GM10266 (cell line): ENCODE results near the gene NUMB.

Source experiments
- DNase-seq: peaks from one replicate; pipeline ENCODE4 v3.0.0; 2012; ENCODE audit errors: extremely low spot score
- TF ChIP-seq, protein P1 (sequence below): IDR thresholded peaks from 2 replicates; pipeline ENCODE4 v1.5.1; 2012; ENCODE audit warnings: mild to moderate bottlenecking, low read depth; ENCODE audit not compliant: control insufficient read depth, insufficient read depth; ENCODE audit errors: missing control alignments

Gene NUMB

DNA sequence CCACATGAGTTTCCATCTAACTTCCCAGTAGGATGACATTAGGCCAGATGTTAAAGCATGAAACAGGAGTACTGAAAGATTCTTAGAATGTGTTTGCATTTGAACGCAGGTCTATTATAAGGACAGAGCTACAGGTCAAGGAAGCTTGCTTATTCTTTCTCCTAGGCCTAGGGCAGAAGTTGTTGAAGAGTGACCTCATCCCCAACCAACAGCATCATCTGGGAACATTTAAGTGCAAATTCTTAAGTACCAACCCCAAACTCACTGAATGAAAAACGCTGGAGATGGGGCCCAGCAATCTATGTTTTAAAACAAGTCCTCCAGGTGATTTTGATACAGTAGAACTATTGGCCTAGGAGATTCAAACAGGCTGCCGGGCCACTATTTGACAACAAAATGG is 168.6 kb downstream of the NUMB start:
- no peak for DNase-seq
- TF ChIP-seq, protein P1, sequence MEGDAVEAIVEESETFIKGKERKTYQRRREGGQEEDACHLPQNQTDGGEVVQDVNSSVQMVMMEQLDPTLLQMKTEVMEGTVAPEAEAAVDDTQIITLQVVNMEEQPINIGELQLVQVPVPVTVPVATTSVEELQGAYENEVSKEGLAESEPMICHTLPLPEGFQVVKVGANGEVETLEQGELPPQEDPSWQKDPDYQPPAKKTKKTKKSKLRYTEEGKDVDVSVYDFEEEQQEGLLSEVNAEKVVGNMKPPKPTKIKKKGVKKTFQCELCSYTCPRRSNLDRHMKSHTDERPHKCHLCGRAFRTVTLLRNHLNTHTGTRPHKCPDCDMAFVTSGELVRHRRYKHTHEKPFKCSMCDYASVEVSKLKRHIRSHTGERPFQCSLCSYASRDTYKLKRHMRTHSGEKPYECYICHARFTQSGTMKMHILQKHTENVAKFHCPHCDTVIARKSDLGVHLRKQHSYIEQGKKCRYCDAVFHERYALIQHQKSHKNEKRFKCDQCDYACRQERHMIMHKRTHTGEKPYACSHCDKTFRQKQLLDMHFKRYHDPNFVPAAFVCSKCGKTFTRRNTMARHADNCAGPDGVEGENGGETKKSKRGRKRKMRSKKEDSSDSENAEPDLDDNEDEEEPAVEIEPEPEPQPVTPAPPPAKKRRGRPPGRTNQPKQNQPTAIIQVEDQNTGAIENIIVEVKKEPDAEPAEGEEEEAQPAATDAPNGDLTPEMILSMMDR: no peak

DNA sequence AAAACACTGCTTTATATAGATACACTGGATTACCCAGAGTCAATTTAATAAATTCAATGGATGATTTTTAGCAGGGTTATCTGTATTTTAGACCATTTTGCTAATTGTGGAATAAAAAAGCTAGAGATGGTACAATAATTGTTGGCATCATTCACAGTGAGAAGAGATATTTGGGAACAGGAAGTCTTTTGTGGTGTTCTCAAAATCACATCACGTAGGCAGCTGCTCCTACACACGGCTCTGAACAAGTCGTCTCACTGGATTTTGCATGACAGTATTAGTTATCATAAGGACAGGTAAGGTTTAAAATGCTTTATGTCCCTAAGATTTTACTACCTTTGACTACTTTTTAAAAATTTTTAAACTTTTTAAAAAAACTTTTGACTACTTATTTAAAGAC is 169.0 kb downstream of the NUMB start:
- DNase-seq: no peak
- TF ChIP-seq, protein P1: no peak

GRCh38 chr14:73287071-73287470 is 171.3 kb downstream of the NUMB start:
- DNase-seq: no peak
- TF ChIP-seq, protein P1: no peak

GRCh38 chr14:73286598-73286997 is 171.7 kb downstream of the NUMB start:
- DNase-seq: no peak
- TF ChIP-seq, protein P1: no peak

DNA sequence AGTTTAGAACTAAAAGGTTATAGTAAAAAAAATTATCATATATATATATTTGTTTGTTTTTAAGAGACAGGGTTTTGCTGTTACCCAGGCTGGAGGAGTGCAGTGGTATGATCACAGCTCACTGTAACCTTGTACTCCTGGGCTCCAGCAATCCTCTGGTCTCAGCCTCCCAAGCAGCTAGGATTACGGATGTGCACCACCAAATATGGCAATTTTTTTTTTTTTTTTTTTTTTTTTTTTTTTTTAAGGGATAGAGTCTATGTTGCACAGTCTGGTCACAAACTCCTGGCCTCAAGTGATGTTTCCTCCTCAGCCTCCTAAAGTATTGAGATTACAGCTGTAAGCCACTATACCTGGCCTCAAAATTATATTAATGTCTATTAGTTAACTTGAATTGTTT is 172.4 kb downstream of the NUMB start:
- TF ChIP-seq, protein P1: no peak
- DNase-seq: no peak

GRCh38 chr14:73283608-73284379 is 174.6 kb downstream of the NUMB start:
- TF ChIP-seq, protein P1: no peak
- DNase-seq: no peak

DNA sequence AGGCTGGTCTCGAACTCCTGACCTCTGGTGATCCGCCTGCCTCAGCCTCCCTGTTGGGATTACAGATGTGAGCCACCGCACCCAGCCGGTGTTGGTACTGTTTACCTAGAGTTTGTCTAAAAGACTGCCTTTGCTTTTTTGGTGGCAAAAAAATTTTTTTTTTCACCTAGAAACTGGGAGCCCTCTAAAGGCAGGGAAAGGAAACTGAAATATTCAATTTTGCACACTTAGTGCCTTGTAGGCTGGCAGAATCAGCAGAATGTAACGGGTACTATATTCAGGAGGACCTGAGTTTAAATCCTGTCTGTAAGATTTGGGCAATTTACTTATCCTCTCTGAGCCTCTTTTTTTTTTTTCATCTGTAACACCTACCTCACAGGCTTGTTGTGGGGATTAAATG is 177.4 kb downstream of the NUMB start:
- no peak for DNase-seq
- TF ChIP-seq, protein P1: no peak
